GM18505 (cell line): ENCODE data around the gene C2orf78.
A peak's percentile ranks its signal among the peaks of the same experiment; 100 is the strongest.
"Not testable (repeated sequence)": the region's sequence is repeated elsewhere in the genome, so short reads cannot be mapped to it uniquely, and the experiment has no call there.

Experiments
- ATAC-seq: cut with Tn5 transposase; IDR thresholded peaks from one replicate; pipeline ENCODE4 v1.9.1; 2021; ENCODE audit not compliant: unreplicated experiment
- POLR2A ChIP-seq: IDR thresholded peaks from 4 replicates; pipeline ENCODE4 v1.6.1; 2011; ENCODE audit warnings: borderline replicate concordance; ENCODE audit not compliant: insufficient read depth, insufficient read length; ENCODE audit errors: extremely low read depth

C2orf78 gene

DNA sequence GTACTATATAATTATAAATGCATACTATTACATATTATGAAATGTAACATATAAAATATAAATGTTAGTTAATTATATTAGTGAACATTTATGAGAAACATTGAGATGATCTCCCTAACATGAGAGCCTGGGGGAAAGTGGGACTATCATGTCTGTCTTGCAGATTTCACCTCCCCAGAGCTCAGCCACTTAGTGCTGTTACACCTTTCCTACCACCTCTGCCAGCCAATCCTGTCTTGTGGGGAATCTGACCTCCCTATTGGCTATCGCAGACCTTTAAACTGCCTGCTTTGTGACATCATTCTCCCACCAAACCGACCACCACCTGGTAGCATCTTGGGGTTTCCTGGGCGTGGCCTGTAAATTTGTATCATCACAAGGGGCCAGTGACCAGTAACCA lies at the start of gene C2orf78:
C2orf78 (plus strand) TSS at position 301 of the 400 bp plus-strand sequence. CDS start 127 bp downstream, outside the sequence.
- not testable (repeated sequence) for ATAC-seq

DNA sequence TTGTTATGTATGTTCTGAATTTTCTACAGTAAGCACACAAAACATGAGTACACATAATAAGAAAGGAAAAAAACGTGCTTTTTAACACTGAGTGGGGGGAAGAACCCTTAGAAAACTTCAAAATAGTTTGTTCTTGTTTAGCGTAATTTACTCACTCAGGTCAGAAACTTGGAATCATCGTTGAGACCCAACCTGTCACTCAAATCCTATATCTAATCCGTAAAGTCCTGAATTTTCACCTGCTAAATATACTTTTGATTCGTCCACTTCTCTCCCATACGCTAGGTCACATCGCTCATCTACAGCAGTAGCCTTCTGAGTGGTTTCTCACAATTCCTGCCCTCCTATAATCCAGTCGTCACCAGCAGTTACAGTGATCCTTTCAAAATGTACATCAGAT lies 47.6 kb upstream of the C2orf78 start:
- no peak for ATAC-seq
- TF ChIP-seq POLR2A, result no peak

DNA sequence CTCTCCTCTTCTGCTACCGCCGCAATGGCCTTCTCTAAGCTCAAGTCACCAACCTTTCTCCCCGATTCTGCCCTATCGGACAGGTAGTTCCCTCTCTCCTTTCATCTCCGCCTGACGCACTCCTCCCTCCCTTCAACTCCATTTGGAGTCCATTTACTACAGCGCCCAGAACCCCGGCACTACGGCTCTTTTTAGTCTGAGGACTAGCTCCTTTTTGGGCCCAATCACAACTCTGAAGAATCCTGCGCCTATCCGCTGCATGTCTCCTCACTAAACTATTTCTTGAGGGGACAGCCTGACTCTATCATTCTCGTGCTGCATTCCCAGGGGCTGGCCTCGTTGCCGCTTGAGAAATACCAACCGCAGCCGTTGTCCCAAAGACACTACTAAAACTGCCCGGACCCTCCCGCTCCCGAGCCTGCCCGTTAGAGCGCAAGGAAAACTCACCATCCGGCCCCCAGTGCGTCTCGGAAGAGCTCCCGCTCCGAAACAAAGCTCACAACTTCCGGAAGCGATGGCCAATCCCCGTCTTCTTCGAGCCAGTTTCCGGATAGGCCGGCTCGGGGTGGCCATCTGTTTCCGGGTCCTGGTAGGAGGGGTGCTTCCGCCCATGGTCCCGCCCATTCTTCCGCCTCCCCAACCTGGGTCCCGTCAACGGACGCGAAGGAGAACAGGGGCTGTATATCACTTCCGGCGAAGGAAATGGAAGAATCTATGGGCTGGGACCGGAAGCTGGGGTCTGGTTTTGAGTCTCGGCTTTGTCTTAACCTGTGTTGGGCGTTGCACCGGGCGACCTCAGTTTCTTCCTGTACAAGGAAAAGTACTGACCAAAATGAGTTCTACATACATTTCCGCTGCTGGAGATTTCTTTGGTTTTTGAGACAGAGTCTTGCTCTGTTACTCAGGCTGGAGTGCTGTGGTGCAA lies 46.9 kb upstream of the C2orf78 start, which contains the start of gene TPRKB:
TPRKB (minus strand) TSS at position 491 of the 925 bp plus-strand sequence. CDS start 2,776 bp downstream, outside the sequence.
- ATAC-seq, result peak; percentile 95
- TF ChIP-seq POLR2A, result peak; percentile 90

- no peak for ATAC-seq
- no peak for TF ChIP-seq POLR2A
Measured at GRCh38 chr2:73739101-73739500, 44.9 kb upstream of the C2orf78 start.

DNA sequence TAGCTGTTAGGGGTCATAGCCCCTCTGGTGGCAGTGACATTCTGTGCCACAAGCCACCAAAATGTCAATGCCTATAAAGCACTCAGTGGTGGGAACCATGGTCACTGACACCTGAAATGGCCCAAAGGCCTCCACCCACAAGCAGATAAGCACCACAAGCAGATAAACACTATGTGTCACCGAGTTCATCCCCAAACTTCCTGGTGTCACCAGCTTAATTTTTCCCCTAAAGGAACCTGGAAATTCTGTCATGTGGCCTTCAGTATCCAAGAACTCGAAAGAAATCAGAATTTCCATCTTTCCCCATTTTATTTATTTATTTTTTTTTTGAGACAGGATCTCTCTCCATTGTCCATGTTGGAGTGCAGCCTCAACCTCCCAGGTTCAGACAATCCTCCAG lies 43.2 kb upstream of the C2orf78 start:
- ATAC-seq, result no peak
- no peak for TF ChIP-seq POLR2A

DNA sequence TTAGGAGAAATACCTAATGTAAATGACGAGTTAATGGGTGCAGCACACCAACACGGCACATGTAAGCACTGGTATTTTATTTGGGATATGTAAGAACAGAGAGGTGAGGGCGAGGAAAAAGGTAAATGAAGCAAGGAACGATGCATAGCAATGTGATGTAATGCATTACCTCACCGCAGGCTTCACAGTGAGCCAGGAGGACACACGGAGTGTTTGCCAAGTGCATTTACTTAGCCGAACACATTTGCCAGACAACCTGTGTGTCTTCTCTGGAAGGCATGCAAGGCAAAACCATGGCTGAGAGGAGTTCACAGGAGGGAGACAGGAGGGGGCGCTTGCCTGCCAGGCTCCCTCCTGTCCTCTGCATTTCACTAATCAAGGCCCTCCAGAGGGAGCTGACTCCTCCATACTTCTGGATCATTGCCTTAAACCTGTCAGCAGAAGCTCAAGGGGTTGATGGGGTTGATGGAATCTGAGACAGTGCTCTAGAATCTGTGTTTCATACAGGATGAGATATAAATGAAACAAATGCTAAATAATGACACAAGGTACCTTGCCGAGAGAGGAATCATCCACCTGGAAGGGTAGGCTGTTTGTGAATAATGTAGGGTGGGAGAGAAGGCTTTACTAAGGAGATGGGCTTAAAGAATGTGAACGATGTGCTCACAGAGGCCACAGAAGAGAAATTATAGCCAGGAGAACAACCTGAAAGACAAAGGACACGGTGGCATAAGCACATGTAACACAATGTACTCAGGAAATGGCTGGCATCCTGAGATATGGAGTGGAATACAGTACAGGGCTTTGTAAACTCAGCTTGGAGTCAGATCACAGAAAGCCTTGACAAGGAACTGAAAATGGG lies 37.7 kb upstream of the C2orf78 start:
- no peak for TF ChIP-seq POLR2A
- ATAC-seq, result no peak

DNA sequence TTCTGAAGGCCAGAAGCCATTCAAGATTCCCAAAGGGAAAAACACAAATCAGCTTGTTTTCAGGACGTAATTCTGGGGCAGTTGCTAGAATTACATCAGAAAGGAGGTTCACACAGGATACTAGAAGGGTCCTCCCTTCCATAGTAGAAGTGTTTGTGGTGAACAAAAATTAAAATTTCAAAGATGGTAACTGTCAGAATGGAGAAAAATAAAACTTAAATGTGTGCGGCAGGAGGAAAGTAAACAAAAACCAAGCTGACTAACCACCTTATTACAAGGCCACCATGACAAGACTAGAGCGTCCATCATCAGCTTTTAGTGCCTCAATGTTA lies 37.1 kb upstream of the C2orf78 start:
- no peak for TF ChIP-seq POLR2A
- ATAC-seq, result no peak

DNA sequence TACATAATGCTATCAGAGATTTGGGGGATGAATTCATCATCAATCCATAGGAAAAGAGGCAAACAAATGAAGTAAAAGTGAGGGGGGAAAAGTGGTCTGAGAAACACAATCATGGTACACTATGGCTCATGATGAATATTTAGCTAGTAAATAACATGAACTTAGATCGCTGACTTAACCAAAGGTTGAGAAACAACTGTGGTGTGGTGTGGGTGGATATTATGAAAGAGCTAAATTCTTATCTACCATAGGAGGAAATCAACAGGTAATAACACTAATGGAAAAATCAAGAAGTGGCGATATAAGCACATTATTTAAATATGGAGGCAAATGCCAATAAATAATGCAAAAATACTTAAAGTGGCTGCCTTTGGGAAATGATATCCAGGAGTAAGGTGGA lies 34.7 kb upstream of the C2orf78 start:
- no peak for ATAC-seq
- TF ChIP-seq POLR2A, result no peak

GRCh38 chr2:73754332-73754731 lies 29.7 kb upstream of the C2orf78 start:
- ATAC-seq, result not testable (repeated sequence)

- no peak for TF ChIP-seq POLR2A
- ATAC-seq, result no peak
Measured at GRCh38 chr2:73759285-73759764, 24.7 kb upstream of the C2orf78 start.

DNA sequence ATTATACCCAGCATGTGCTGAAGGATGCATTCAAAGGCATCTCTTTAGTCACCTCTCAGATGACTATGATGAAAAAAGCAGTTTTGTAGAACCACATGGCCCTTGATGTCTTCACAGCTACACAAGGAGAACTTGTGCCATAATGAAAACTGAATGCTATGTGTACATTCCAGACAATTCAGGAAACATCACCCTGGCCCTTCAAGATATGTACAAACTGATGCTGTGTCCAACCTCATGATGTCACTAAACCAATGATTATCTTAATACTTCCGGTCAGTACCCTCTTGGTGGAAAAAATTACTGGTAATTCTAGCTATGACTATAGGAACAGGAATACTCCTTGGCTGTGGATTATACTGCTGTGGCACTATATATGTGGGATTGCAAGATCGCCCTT lies 24.1 kb upstream of the C2orf78 start:
- TF ChIP-seq POLR2A, result no peak
- no peak for ATAC-seq

DNA sequence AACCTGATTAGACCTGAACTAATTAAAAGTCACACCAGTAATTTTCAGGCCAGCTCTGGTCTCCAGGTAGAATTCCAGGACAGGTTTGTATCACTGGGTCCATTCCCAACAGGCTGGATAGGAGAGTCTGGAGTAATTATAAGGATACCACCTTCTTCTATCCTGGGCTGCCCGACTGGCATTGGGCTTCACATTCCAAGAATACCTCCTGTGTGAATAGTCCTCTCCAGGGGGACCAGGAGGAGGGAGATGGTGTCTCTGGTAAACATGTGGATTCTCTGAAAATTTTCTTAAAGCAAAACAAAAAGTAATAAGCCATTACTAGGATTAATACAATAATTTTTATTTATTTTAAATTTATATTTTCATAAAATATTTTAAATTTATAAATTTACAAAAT lies 21.4 kb upstream of the C2orf78 start:
- no peak for TF ChIP-seq POLR2A

DNA sequence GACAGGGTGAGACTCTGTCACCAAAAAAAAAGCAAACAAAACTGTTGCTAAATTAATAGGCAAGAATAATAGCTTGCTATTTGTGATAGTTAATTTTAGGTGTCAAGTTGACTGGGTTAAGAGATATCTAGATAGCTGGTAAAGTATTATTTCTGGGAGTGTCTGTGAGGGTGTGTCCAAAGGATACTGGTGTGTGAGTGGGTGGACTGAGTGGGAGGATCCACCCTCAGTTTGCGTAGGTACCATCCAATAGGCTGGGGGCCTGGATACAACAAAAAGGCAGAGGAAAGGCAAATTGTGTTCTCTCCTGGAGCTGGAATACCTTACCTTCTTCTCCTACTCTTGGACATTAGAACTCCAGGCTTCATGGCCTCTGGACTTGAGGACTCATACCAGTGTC lies 19.0 kb upstream of the C2orf78 start:
- no peak for ATAC-seq
- no peak for TF ChIP-seq POLR2A

More for the DNA sequence above, 21.4 kb upstream of the C2orf78 start:
- ATAC-seq, result no peak

- no peak for ATAC-seq
- no peak for TF ChIP-seq POLR2A
Measured at GRCh38 chr2:73766349-73766748, 17.6 kb upstream of the C2orf78 start.

GRCh38 chr2:73766994-73767393 lies 17.0 kb upstream of the C2orf78 start:
- no peak for ATAC-seq
- no peak for TF ChIP-seq POLR2A
